ENCODE measurements around the gene NMNAT2.
"Not testable (repeated sequence)": the region's sequence is repeated elsewhere in the genome, so short reads cannot be mapped to it uniquely, and the experiment has no call there.

Gene NMNAT2

GRCh38 chr1:183417772-183418491 lies at the start of gene NMNAT2:
Gene NMNAT2, minus strand, starts transcription at chr1:183418380. Its CDS starts 113 bp downstream, at chr1:183418267.
- no peak for DNase-seq (ENCODE audit: low read depth in 1 of 2, low spot score in 1 of 2)

GRCh38 chr1:183467687-183468086 lies 49.5 kb upstream of the NMNAT2 start:
- no peak for DNase-seq (ENCODE audit: low read depth in 1 of 2, low spot score in 1 of 2)

GRCh38 chr1:183466781-183467180 lies 48.6 kb upstream of the NMNAT2 start:
- DNase-seq (ENCODE audit: low read depth in 1 of 2, low spot score in 1 of 2), result no peak

GRCh38 chr1:183463566-183463965 lies 45.4 kb upstream of the NMNAT2 start:
- no peak for DNase-seq (ENCODE audit: low read depth in 1 of 2, low spot score in 1 of 2)

GRCh38 chr1:183461350-183461749 lies 43.2 kb upstream of the NMNAT2 start:
- DNase-seq (ENCODE audit: low read depth in 1 of 2, low spot score in 1 of 2), result no peak

- DNase-seq (ENCODE audit: low read depth in 1 of 2, low spot score in 1 of 2), result no peak
Measured at GRCh38 chr1:183460596-183460995, 42.4 kb upstream of the NMNAT2 start.

- no peak for DNase-seq (ENCODE audit: low read depth in 1 of 2, low spot score in 1 of 2)
Measured at GRCh38 chr1:183457449-183457848, 39.3 kb upstream of the NMNAT2 start.

GRCh38 chr1:183456826-183457225 lies 38.6 kb upstream of the NMNAT2 start:
- no peak for DNase-seq (ENCODE audit: low read depth in 1 of 2, low spot score in 1 of 2)

GRCh38 chr1:183454377-183454776 lies 36.2 kb upstream of the NMNAT2 start:
- no peak for DNase-seq (ENCODE audit: low read depth in 1 of 2, low spot score in 1 of 2)

GRCh38 chr1:183450093-183450492 lies 31.9 kb upstream of the NMNAT2 start:
- DNase-seq (ENCODE audit: low read depth in 1 of 2, low spot score in 1 of 2), result no peak

- no peak for DNase-seq (ENCODE audit: low read depth in 1 of 2, low spot score in 1 of 2)
Measured at GRCh38 chr1:183449223-183449770, 31.1 kb upstream of the NMNAT2 start.

- DNase-seq (ENCODE audit: low read depth in 1 of 2, low spot score in 1 of 2), result no peak
Measured at GRCh38 chr1:183444243-183444642, 26.1 kb upstream of the NMNAT2 start.

- no peak for DNase-seq (ENCODE audit: low read depth in 1 of 2, low spot score in 1 of 2)
Measured at GRCh38 chr1:183443466-183443865, 25.3 kb upstream of the NMNAT2 start.

GRCh38 chr1:183443011-183443410 lies 24.8 kb upstream of the NMNAT2 start:
- DNase-seq (ENCODE audit: low read depth in 1 of 2, low spot score in 1 of 2), result no peak

- DNase-seq (ENCODE audit: low read depth in 1 of 2, low spot score in 1 of 2), result no peak
Measured at GRCh38 chr1:183438060-183438459, 19.9 kb upstream of the NMNAT2 start.

GRCh38 chr1:183435497-183435896 lies 17.3 kb upstream of the NMNAT2 start:
- DNase-seq (ENCODE audit: low read depth in 1 of 2, low spot score in 1 of 2), result no peak

- no peak for DNase-seq (ENCODE audit: low read depth in 1 of 2, low spot score in 1 of 2)
Measured at GRCh38 chr1:183433703-183434102, 15.5 kb upstream of the NMNAT2 start.

GRCh38 chr1:183432548-183432875 lies 14.3 kb upstream of the NMNAT2 start:
- no peak for DNase-seq (ENCODE audit: low read depth in 1 of 2, low spot score in 1 of 2)

GRCh38 chr1:183431840-183432547 lies 13.8 kb upstream of the NMNAT2 start:
- DNase-seq (ENCODE audit: low read depth in 1 of 2, low spot score in 1 of 2), result no peak

GRCh38 chr1:183427591-183427990 lies 9.4 kb upstream of the NMNAT2 start:
- not testable (repeated sequence) for DNase-seq (ENCODE audit: low read depth in 1 of 2, low spot score in 1 of 2)

- no peak for DNase-seq (ENCODE audit: low read depth in 1 of 2, low spot score in 1 of 2)
Measured at GRCh38 chr1:183424691-183425090, 6.5 kb upstream of the NMNAT2 start.

GRCh38 chr1:183423541-183423940 lies 5.4 kb upstream of the NMNAT2 start:
- no peak for DNase-seq (ENCODE audit: low read depth in 1 of 2, low spot score in 1 of 2)

- no peak for DNase-seq (ENCODE audit: low read depth in 1 of 2, low spot score in 1 of 2)
Measured at GRCh38 chr1:183419399-183419798, 1.2 kb upstream of the NMNAT2 start.
